PC-3 (cell line): ENCODE results near the gene TREML4. TPM values are rescaled to one million over a fixed set of nuclear protein-coding genes. Genes with fewer than 3 reads are reported as not detected.
A peak's percentile ranks its signal among the peaks of the same experiment; 100 is the strongest.

ENCODE experiments used
- ATAC-seq: fragments of 200-7000 bp; cut with Tn5 transposase; 2 replicates; pipeline ENCODE4 v1.9.1; 2020; ENCODE audit warnings: mild to moderate bottlenecking, moderate library complexity
- BruUV-seq: library from RNA; stranded (reverse); fragments of 400-500 nt; replicated peaks from 2 replicates; lab custom pipeline; 2021; lab: Mats Ljungman, UMichigan
- CTCF ChIA-PET: fragments of 300-600 bp; sonication (Branson Sonifier 250); formaldehyde crosslinking; loops from one replicate; lab custom pipeline; 2022; ENCODE audit warnings: antibody characterized with exemption; lab: Charles Lee
- POLR2A ChIA-PET: fragments of 300-600 bp; sonication (Branson Sonifier 250); formaldehyde crosslinking; loops from one replicate; lab custom pipeline; 2022; ENCODE audit warnings: antibody characterized with exemption; ENCODE audit not compliant: unreplicated experiment; lab: Charles Lee
- DNase-seq: peaks from one replicate; pipeline ENCODE4 v3.0.0-alpha.2; 2015
- H2AFZ ChIP-seq: fragments of 300-600 bp; sonication (generic); 2 replicates; pipeline ENCODE4 v1.6.0; 2016; ENCODE audit warnings: antibody characterized with exemption, low read length
- H3F3A ChIP-seq: fragments of 300-600 bp; sonication (generic); one replicate; pipeline ENCODE4 v1.6.0; 2017; ENCODE audit warnings: antibody characterized with exemption, low read length, control low read depth, mild to moderate bottlenecking; ENCODE audit not compliant: unreplicated experiment
- H3K27ac ChIP-seq: fragments of 300-600 bp; sonication (generic); 2 replicates; pipeline ENCODE4 v1.5.1; 2016; ENCODE audit warnings: mild to moderate bottlenecking, low read length
- H3K27me3 ChIP-seq: fragments of 300-600 bp; sonication (generic); 2 replicates; pipeline ENCODE4 v1.6.1; 2016; ENCODE audit warnings: low read length, mixed read lengths
- H3K36me3 ChIP-seq: fragments of 300-600 bp; sonication (generic); 2 replicates; pipeline ENCODE4 v1.6.1; 2016; ENCODE audit warnings: low read depth, mixed run types, low read length, mixed read lengths
- H3K4me1 ChIP-seq: fragments of 300-600 bp; sonication (generic); 2 replicates; pipeline ENCODE4 v1.5.1; 2016; ENCODE audit warnings: low read length; ENCODE audit not compliant: insufficient read depth
- H3K4me2 ChIP-seq: fragments of 300-600 bp; sonication (generic); 2 replicates; pipeline ENCODE4 v1.6.0; 2016; ENCODE audit warnings: low read length
- H3K4me3 ChIP-seq: fragments of 300-600 bp; sonication (generic); 2 replicates; pipeline ENCODE4 v1.5.1; 2016; ENCODE audit warnings: mild to moderate bottlenecking, low read length, mixed read lengths
- H3K79me2 ChIP-seq: fragments of 300-600 bp; sonication (generic); 2 replicates; pipeline ENCODE4 v1.6.1; 2017; ENCODE audit warnings: low read length, mixed read lengths
- H3K9ac ChIP-seq: fragments of 300-600 bp; sonication (generic); 2 replicates; pipeline ENCODE4 v1.6.0; 2016; ENCODE audit warnings: mild to moderate bottlenecking, low read length
- H3K9me2 ChIP-seq: fragments of 300-600 bp; sonication (generic); replicated peaks from 2 replicates; pipeline ENCODE4 v1.6.1; 2016; ENCODE audit warnings: mixed run types, low read length, mixed read lengths
- H3K9me3 ChIP-seq: fragments of 300-600 bp; sonication (generic); 2 replicates; pipeline ENCODE4 v1.6.1; 2016; ENCODE audit warnings: low read length, mixed read lengths
- H4K20me1 ChIP-seq: fragments of 300-600 bp; sonication (generic); 2 replicates; pipeline ENCODE4 v1.6.1; 2016; ENCODE audit warnings: low read length, mixed read lengths
- EZH2 ChIP-seq: fragments of 300-600 bp; sonication (generic); IDR thresholded peaks from one replicate; pipeline ENCODE4 v1.6.1; 2017; ENCODE audit warnings: antibody characterized with exemption, mild to moderate bottlenecking, low read length; ENCODE audit not compliant: unreplicated experiment
- EZH2phosphoT487 ChIP-seq: fragments of 300-600 bp; sonication (generic); IDR thresholded peaks from 2 replicates; pipeline ENCODE4 v1.6.1; 2018; ENCODE audit warnings: mild to moderate bottlenecking, antibody characterized with exemption, low read length, borderline replicate concordance
- intact Hi-C: fragments of 100-400 bp; cut with micrococcal nuclease; formaldehyde crosslinking; loops from 2 replicates; pipeline ENCODE4 v1.9.0; 2023
- total RNA-seq: library from RNA; depleted of rRNA; stranded (reverse); fragments of >200 nt; gene quantifications from 2 replicates; pipeline ENCODE4 v1.2.3, GENCODE V29; 2014
- TF ChIP-seq, protein P1 (sequence below): fragments of 300-600 bp; sonication (generic); conservative IDR thresholded peaks from 2 replicates; pipeline ENCODE4 v1.5.1; 2017; ENCODE audit warnings: antibody characterized with exemption, low read depth, mild to moderate bottlenecking, low read length

Gene TREML4
- total RNA-seq, 1 experiment from 2014 or later = not detected

DNA sequence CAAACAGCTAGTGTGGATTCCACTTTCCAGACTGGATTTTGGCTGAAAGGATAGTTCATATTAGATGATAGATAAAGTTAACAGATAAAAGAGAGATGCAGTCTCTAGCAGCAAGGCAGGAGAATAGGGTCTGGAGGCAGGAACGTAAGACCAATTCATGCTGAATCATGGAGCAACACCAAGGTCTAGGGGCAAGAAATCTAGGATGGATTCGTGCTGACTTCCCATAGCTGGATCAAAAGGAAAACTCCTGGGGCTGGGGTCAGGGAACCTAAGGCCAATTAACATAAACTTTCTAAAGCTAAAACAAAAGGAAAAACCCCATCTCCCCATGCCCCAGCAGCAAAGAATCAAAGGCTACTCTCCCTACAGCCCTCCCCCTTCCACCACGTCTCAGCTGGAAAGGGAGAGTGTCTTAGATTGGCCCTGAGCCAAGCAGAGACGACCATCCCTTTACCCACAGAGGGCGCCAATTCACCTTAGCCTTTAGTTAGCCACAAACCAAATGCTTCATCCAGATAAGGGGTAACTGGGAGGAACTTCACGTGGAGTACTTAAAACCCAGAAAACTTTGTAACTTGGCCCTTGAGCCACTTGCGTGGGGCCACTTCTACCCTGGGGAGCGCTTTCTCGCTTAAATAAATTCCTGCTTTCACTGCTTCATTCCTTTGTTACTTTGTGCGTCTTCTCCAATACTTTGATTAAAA is 50.7 kb downstream of the TREML4 start:
- no peaks in the 10 kb centered on the region for H3K36me3 ChIP-seq
- BruUV-seq = no TSS peak
- DNase-seq (peak; percentile 60), ATAC-seq (0 out of 2 replicates have a peak, but pooled peaks have one; percentile 24)
- no peak overlapping the region for H3K9ac ChIP-seq
- no peak overlapping the region for H2AFZ ChIP-seq
- intact Hi-C loops = no loop called here
- POLR2A ChIA-PET = no interaction called here
- no peak overlapping the region for H3K4me2 ChIP-seq
- H3K79me2 ChIP-seq = no peaks in the 10 kb centered on the region
- no peak overlapping the region for H3K27ac ChIP-seq
- H3K9me2 ChIP-seq = no peaks in the 10 kb centered on the region
- H3K9me3 ChIP-seq = no peaks in the 10 kb centered on the region
- TF ChIP-seq EZH2 (no peak), EZH2phosphoT487 (no peak)
- TF ChIP-seq, protein P1, sequence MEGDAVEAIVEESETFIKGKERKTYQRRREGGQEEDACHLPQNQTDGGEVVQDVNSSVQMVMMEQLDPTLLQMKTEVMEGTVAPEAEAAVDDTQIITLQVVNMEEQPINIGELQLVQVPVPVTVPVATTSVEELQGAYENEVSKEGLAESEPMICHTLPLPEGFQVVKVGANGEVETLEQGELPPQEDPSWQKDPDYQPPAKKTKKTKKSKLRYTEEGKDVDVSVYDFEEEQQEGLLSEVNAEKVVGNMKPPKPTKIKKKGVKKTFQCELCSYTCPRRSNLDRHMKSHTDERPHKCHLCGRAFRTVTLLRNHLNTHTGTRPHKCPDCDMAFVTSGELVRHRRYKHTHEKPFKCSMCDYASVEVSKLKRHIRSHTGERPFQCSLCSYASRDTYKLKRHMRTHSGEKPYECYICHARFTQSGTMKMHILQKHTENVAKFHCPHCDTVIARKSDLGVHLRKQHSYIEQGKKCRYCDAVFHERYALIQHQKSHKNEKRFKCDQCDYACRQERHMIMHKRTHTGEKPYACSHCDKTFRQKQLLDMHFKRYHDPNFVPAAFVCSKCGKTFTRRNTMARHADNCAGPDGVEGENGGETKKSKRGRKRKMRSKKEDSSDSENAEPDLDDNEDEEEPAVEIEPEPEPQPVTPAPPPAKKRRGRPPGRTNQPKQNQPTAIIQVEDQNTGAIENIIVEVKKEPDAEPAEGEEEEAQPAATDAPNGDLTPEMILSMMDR = peak; percentile 63
- H3K27me3 ChIP-seq = peaks cover 28% of the 10 kb centered on the region
- CTCF ChIA-PET = no interaction called here
- peaks cover 8% of the 10 kb centered on the region; the same call in 1 of the 2 replicates for H3K4me1 ChIP-seq
- H3F3A ChIP-seq = no peaks in the 10 kb centered on the region
- H3K4me3 ChIP-seq = no peak overlapping the region
- H4K20me1 ChIP-seq = no peaks in the 10 kb centered on the region

DNA sequence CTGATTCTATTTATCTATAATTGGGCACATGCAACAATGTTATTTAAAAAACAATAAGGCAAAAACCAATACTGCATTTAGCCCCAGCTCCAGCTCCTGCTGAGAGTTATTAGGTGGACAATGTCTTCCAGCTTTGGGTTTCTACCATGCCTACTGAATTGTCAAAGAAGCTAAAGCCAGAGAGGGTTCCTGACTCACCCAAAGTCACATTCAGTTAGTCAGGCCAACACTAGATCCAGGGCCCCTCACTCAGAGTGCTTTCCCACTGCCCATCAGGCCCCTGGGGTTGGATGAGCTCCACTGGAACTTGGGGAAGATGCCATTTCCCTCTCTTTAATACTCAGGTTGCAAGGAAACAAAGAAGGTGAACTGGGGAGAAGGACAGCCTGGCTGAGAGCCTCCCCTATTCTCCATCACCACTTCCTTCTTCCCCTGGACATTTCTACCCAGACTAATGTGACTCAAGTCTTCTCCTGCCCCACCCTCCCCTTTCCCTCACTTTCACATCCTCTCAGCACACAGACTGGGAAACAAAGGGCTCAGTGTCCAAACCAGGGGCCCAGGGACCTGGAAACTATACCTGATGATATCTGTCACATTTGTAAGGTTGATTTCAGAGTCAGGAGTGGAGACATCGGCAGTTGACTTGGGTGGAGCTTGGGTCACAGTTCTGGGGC is 52.4 kb downstream of the TREML4 start:
- POLR2A ChIA-PET = no interaction called here
- no TSS peak for BruUV-seq

More for the DNA sequence above, 52.4 kb downstream of the TREML4 start:
- no peaks in the 10 kb centered on the region for H3K9me3 ChIP-seq
- no peaks in the 10 kb centered on the region for H3F3A ChIP-seq
- ATAC-seq (no peak), DNase-seq (peak; percentile 14)
- CTCF ChIA-PET = no interaction called here
- H3K27me3 ChIP-seq = peaks cover 14% of the 10 kb centered on the region
- H3K9me2 ChIP-seq = no peaks in the 10 kb centered on the region
- TF ChIP-seq EZH2phosphoT487 = no peak
- TF ChIP-seq, protein P1 = no peak
- no peak for TF ChIP-seq EZH2
- H3K36me3 ChIP-seq = no peaks in the 10 kb centered on the region
- intact Hi-C loops = no loop called here
- H3K27ac ChIP-seq = no peak overlapping the region
- no peaks in the 10 kb centered on the region for H3K79me2 ChIP-seq
- no peak overlapping the region for H3K9ac ChIP-seq
- H3K4me1 ChIP-seq = peaks cover 8% of the 10 kb centered on the region; the same call in 1 of the 2 replicates
- peak overlapping the region; percentile 37; the same call in 1 of the 2 replicates for H3K4me2 ChIP-seq
- no peaks in the 10 kb centered on the region for H4K20me1 ChIP-seq
- no peak overlapping the region for H2AFZ ChIP-seq
- no peak overlapping the region for H3K4me3 ChIP-seq
